Ishikawa (cell line): Measurements from ENCODE around the gene ATP1B1.

Experiments
- CEBPB ChIP-seq: IDR thresholded peaks from 2 replicates; pipeline ENCODE4 v1.6.1; 2012
- CREB1 ChIP-seq: IDR thresholded peaks from 2 replicates; pipeline ENCODE4 v1.6.1; 2012; ENCODE audit warnings: low read depth
- EGR1 ChIP-seq: IDR thresholded peaks from 2 replicates; pipeline ENCODE4 v1.6.1; 2012
- EP300 ChIP-seq: IDR thresholded peaks from 2 replicates; pipeline ENCODE4 v1.6.1; 2012; ENCODE audit warnings: borderline replicate concordance
- FOXM1 ChIP-seq: IDR thresholded peaks from 2 replicates; pipeline ENCODE4 v1.6.1; 2012; ENCODE audit warnings: low read depth, borderline replicate concordance
- NFIC ChIP-seq: IDR thresholded peaks from 2 replicates; pipeline ENCODE4 v1.6.1; 2012
- RAD21 ChIP-seq: IDR thresholded peaks from 2 replicates; pipeline ENCODE4 v1.6.1; 2012; ENCODE audit warnings: low read depth
- TAF1 ChIP-seq: IDR thresholded peaks from 2 replicates; pipeline ENCODE4 v1.6.1; 2012; ENCODE audit warnings: low read depth, mild to moderate bottlenecking
- TCF12 ChIP-seq: IDR thresholded peaks from 2 replicates; pipeline ENCODE4 v1.6.1; 2012; ENCODE audit warnings: low read depth
- TEAD4 ChIP-seq: IDR thresholded peaks from 2 replicates; pipeline ENCODE4 v1.6.1; 2012
- USF1 ChIP-seq: IDR thresholded peaks from 2 replicates; pipeline ENCODE4 v1.6.1; 2012
- YY1 ChIP-seq: IDR thresholded peaks from 2 replicates; pipeline ENCODE4 v1.6.1; 2012; ENCODE audit warnings: low read depth
- ZBTB7A ChIP-seq: IDR thresholded peaks from 2 replicates; pipeline ENCODE4 v1.6.1; 2012; ENCODE audit warnings: low read depth
- TF ChIP-seq, protein P1 (sequence below): IDR thresholded peaks from 2 replicates; pipeline ENCODE4 v1.6.1; 2012; ENCODE audit warnings: low read depth, mild to moderate bottlenecking
- TF ChIP-seq, protein P2 (sequence below): IDR thresholded peaks from 2 replicates; pipeline ENCODE4 v1.6.1; 2012

Gene ATP1B1

DNA sequence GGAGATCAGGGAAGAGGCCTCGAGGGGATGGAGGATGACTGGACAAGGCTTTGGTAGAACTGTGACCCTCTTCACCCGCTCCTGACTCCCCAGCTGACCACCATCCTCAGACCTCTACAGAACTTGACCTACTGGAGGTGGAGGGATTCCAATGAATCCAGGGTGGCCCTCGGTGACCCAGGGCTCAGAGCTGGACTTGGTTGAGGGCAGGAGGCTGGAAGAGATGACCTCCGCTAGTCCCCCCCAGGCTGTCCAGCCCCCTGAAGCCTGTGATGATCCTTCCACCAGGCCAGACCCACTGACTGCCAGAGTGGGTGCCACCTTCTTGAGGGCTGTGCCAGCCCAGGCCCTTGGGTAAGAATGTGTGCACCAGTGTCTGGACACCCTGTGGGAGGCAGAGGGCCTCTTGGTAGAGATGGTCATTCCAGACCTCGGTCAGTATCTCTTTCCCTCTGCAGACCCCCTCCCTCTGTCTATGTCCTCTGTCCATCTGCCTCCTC is 44.9 kb downstream of the ATP1B1 start:
- no peak for TF ChIP-seq FOXM1
- no peak for TF ChIP-seq YY1
- TF ChIP-seq RAD21, result no peak
- no peak for TF ChIP-seq TEAD4
- TF ChIP-seq TCF12, result no peak
- no peak for TF ChIP-seq EP300
- no peak for TF ChIP-seq CREB1

DNA sequence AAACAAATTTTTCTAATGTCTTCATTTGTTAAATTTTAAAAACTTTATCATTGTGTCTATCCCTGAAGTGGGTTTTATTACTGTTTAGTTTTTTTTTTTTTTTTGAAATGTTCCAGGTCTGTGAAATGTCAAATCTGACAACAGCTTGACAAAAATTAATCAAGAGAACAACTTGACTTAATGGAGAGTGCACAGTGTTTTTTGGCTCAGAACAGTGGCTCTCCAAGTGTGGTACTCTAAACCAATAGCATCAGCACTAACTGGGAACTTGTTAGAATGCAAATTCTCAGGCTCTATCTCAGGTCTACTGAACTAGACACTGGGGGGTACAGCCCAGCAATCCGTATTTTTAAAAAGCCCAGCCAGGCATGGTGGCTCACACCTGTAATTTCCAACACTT is 49.2 kb downstream of the ATP1B1 start:
- TF ChIP-seq YY1 (no peak), TCF12 (no peak), USF1 (no peak), RAD21 (no peak), FOXM1 (no peak), EGR1 (no peak), TEAD4 (no peak), CEBPB (no peak), ZBTB7A (no peak), CREB1 (no peak), TAF1 (no peak), NFIC (no peak)
- TF ChIP-seq, protein P1, sequence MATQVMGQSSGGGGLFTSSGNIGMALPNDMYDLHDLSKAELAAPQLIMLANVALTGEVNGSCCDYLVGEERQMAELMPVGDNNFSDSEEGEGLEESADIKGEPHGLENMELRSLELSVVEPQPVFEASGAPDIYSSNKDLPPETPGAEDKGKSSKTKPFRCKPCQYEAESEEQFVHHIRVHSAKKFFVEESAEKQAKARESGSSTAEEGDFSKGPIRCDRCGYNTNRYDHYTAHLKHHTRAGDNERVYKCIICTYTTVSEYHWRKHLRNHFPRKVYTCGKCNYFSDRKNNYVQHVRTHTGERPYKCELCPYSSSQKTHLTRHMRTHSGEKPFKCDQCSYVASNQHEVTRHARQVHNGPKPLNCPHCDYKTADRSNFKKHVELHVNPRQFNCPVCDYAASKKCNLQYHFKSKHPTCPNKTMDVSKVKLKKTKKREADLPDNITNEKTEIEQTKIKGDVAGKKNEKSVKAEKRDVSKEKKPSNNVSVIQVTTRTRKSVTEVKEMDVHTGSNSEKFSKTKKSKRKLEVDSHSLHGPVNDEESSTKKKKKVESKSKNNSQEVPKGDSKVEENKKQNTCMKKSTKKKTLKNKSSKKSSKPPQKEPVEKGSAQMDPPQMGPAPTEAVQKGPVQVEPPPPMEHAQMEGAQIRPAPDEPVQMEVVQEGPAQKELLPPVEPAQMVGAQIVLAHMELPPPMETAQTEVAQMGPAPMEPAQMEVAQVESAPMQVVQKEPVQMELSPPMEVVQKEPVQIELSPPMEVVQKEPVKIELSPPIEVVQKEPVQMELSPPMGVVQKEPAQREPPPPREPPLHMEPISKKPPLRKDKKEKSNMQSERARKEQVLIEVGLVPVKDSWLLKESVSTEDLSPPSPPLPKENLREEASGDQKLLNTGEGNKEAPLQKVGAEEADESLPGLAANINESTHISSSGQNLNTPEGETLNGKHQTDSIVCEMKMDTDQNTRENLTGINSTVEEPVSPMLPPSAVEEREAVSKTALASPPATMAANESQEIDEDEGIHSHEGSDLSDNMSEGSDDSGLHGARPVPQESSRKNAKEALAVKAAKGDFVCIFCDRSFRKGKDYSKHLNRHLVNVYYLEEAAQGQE, result no peak
- TF ChIP-seq, protein P2, sequence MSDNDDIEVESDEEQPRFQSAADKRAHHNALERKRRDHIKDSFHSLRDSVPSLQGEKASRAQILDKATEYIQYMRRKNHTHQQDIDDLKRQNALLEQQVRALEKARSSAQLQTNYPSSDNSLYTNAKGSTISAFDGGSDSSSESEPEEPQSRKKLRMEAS, result no peak

DNA sequence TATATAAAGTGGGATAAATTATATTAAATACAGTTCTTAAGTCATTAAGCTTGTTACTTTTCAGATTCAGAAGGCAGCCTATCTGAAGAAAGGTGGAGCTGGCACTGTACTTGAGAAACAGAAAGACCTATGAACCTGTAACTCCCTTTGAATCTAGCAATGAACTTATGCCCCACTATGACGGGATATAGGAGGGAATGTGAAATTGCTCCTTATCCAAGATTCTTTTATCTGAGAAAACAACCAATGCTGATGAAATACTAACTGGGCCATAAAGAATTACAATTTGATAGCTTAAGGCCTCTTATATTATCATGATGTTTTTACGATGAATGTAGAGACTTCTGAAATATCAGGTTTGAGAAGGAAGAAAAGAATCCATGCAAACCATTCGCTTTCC is 50.1 kb downstream of the ATP1B1 start:
- no peak for TF ChIP-seq NFIC
- TF ChIP-seq EP300, result no peak

DNA sequence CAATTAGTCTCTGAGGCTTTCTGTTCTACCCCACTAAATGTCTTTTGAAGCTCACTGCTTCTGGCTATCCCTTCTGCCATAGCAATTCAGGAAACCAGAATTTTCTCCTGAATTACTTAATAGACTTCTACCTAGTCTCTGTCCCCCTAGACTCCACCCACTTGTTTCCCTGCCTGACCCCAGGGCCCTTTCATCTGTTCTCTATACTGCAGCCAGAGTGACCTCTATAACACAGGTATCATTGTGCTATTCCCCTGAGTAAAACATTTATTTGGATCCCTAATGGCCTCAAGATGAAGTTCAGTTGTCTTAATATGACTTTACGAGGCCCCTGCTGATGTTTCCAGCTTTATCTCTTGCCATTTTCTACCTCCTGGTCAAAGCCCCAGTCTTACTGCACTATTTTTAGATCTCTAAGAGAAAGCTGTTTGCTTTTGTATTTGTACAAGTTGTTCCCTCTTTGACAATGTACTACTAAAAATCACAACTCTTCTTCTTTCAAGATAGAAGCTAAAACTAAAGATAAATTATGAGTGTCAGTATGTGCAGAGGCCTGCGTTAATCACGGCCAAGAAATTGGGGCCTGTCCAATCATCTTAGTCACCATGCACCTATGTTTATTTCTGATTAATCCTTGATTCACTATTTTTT is 54.5 kb downstream of the ATP1B1 start:
- no peak for TF ChIP-seq NFIC
- no peak for TF ChIP-seq EP300
- TF ChIP-seq CEBPB, result no peak
- TF ChIP-seq ZBTB7A, result no peak
- TF ChIP-seq RAD21, result no peak
- no peak for TF ChIP-seq CREB1
- no peak for TF ChIP-seq TAF1
- no peak for TF ChIP-seq TEAD4
- no peak for TF ChIP-seq TCF12
- TF ChIP-seq YY1, result no peak
- TF ChIP-seq FOXM1, result no peak
- TF ChIP-seq, protein P2, result no peak
- no peak for TF ChIP-seq EGR1
- TF ChIP-seq USF1, result no peak

DNA sequence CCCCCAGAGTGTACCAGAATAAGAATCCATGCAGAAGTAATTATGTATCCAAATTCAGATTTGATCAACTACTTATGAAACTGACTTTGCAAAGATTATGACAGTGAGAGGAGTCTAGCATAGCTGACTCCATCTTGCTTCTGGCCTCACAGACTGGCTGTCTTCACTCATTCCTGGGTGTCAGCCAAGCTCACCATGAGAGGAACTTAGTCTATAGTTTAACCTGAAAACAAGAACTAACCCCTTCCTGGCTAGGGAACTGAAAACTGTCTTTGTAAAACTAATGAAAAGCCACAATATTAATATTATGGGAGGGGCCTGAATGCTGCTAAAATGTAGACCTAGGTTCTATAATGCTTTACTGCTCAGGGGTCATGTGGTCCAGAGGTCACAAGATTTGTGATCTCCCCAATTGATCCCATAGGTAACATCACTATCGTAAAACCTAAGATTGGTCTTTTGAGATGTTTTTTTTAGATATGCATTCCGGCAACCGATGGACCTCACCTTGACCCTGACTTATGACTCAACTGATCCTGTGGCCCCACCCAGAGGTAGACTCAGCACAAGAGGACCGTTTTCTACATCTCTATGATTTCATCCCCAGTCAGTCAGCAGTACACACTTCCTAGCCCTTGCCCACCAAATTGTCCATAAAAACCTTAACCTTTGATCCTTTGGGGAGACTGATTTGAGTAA is 55.2 kb downstream of the ATP1B1 start:
- TF ChIP-seq RAD21 (no peak), FOXM1 (no peak), ZBTB7A (no peak), CREB1 (no peak)

- no peak for TF ChIP-seq TEAD4
- TF ChIP-seq USF1, result no peak
- TF ChIP-seq EGR1, result no peak
- TF ChIP-seq YY1, result no peak
- no peak for TF ChIP-seq FOXM1
- no peak for TF ChIP-seq EP300
- no peak for TF ChIP-seq TCF12
- no peak for TF ChIP-seq ZBTB7A
- no peak for TF ChIP-seq CREB1
- TF ChIP-seq, protein P2, result no peak
- no peak for TF ChIP-seq TAF1
- TF ChIP-seq RAD21, result no peak
- TF ChIP-seq NFIC, result no peak
- TF ChIP-seq CEBPB, result no peak
- TF ChIP-seq, protein P1, result no peak
Observed at GRCh38 chr1:169163059-169163458, 56.6 kb downstream of the ATP1B1 start.
